HCEC 1CT (cell line): ENCODE results near the gene MBD1.
"Not testable (repeated sequence)": the region's sequence is repeated elsewhere in the genome, so short reads cannot be mapped to it uniquely, and the experiment has no call there.

Experiments used
- DNase-seq: peaks from one replicate; pipeline ENCODE4 v3.0.0-alpha.2; 2017

Gene MBD1, protein sequence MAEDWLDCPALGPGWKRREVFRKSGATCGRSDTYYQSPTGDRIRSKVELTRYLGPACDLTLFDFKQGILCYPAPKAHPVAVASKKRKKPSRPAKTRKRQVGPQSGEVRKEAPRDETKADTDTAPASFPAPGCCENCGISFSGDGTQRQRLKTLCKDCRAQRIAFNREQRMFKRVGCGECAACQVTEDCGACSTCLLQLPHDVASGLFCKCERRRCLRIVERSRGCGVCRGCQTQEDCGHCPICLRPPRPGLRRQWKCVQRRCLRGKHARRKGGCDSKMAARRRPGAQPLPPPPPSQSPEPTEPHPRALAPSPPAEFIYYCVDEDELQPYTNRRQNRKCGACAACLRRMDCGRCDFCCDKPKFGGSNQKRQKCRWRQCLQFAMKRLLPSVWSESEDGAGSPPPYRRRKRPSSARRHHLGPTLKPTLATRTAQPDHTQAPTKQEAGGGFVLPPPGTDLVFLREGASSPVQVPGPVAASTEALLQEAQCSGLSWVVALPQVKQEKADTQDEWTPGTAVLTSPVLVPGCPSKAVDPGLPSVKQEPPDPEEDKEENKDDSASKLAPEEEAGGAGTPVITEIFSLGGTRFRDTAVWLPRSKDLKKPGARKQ

DNA sequence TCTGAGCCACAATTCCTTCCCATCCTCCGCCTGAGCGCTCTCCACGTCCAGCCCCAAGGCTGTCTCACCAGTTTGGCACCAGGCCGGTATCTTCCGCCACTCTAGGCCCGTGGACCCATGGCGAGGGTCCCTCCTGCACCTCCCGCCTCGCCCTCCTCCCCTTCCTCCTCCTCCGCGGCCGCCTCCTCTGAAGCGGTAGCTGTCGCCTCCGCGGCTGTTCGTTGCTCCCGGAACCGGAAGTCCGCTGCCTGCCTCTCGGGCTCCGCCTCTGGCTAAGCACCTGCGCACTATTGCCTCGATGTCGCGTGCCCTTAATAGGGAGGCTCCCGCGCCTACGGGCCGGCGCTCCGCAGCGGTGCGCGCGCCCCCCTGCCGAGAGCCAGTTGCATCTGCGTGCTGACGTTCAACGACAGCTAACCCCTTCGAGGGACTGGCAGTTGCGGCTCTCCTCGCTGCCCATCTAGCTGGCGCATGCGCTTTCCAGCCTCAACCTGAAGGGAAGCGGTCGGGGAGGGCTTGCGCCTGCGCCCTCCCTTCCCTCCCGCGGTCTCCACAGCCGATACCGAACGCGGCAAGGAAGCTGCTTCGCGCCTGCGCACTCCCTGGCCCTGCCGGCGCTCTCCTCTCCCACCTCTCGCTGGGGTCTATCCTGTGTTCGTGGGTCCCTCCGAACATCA lies at the start of gene MBD1:
Gene MBD1 (minus strand): TSS at position 229 of the 677 bp plus-strand sequence. CDS start 1,531 bp downstream, outside the sequence.
- DNase-seq, result peak; percentile 97

DNA sequence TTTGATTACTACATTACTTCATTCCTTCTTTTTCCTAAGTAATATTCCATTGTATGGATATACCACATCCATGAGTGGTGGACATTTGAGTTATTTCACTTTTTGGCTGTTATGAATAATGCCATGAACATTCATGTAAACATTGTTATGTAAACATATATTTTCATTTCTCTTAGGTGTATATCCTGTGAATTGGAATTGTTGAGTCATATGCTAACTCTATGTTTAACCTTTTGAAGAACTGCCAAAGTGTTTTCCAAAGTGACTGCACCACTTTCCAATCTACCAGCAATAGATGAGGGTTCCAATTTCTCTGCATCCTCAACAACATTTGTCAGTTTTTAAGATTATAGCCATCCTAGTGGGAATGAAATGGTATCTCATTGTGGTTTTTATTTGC lies 48.9 kb upstream of the MBD1 start:
- no peak for DNase-seq

DNA sequence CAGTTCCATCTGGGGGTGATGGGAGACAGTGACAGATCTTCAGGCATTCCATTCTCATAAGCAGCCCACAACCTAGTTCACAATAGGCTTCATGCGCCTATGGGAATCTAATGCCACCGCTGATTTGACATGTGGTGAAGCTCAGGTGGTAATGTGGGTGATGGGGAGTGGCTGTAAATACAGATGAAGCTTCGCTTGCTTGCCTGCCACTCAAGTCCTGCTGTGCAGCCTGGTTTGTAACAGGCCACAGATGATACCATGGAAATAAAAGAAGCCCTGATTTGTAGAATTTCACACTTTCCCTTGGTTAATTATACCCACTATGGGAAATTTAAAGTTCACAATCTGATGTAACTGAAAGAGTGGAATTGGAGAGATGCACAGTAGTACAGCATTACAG lies 46.7 kb upstream of the MBD1 start:
- DNase-seq, result no peak

DNA sequence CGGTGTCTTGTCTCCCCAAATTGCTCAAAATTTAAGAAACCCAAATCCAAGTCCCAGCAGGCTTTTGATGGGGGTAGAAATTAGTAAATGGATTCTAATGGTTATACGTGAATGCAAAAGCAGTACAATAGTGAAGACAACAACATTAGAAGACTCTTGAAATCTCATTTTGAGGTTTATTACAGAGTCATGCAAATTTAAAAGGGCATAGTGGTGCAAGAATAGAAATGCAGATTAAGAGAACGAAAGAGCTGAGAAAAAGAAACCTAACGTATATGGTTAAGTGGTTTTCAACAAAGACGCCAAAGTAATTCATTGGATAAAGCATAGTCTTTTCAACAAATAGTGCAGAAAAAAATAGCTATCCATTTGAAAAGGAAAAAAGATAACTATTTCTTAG lies 39.4 kb upstream of the MBD1 start:
- DNase-seq, result no peak

DNA sequence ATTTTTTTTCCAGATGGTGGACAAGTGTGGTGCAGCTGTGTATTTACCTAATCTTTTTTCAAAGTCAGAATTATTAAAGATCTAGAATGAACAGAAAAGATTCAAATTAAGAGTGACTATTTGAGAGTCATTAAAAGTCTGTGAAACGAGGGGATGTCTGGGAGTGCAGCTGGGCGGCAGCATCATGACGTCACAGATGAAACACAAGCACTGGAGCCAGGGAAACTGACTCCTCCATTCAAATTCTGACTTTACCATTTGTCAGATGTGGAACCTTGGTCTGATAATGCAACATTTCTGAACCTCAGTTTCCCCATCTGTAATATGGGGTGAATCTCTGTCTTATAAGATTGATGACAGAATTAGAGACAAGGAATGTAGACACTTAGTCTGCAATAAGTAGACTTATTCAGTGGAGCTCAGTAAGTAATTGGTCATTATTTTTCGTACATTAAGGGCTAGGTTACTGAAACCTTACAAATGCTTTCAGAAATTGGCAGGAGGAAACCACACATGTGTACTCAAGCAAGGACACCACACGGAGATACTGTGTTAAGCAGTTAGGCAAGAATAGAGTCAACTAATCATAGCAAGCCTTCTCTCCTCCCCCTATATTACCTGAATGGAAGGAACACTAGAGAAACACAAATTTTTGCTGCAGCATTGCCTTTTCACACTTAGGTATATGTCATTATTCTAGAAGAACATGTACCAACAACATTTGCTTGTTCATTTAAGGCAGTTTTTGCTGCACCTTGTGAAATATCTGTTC lies 34.0 kb upstream of the MBD1 start:
- no peak for DNase-seq

DNA sequence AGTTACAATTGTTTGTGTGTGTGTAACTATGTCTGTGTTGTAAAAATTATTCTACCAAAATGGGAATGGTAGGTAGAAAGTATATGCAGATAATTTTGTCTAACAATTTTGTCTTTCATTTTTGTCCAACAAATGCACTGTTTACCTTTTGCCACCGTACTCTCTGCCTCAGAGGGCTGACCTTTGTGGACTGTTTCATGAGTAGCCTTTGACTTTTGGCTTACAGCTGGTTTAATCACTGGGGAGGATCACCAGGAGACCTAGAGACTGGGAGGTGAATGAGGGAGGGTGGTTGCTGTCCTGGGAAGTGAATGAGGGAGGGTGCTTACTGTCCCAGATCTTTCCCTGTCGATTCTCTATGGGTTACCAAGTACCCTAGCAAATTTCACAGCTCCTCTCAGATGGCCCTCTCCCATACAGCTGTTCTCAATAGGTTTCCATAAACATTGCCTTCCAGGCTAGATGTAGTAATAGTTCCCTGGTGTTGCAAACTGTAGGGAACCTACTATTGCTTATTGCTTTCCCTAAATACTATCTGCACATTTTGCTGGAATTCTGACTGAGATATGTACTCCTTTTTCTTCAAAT lies 32.6 kb upstream of the MBD1 start:
- no peak for DNase-seq

DNA sequence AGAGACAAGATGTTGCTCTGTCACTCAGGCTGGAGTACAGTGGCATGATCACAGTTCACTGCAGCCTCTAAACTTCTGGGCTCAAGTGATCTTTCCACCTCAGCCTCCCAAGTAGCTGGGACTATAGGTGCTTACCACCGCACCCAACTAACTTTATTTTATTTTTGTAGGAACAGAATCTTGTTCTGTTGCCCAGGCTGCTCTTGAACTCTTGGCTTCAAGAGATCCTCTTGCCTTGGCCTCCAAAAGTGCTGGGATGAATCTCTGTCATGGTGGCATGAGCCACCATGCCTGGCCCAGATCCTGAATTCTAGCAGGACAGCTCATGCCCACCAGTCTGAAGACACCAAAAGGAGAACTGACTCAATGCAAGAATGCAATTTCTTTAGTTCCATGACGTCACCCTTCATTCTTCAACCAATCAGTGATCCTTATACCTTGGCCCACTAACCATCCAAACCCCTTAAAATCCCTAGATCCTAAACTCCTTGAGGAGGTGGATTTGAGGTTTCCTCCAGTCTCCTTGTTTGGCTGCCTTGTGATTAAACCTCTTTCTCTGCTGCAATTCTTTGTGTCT lies 31.8 kb upstream of the MBD1 start:
- DNase-seq, result no peak

DNA sequence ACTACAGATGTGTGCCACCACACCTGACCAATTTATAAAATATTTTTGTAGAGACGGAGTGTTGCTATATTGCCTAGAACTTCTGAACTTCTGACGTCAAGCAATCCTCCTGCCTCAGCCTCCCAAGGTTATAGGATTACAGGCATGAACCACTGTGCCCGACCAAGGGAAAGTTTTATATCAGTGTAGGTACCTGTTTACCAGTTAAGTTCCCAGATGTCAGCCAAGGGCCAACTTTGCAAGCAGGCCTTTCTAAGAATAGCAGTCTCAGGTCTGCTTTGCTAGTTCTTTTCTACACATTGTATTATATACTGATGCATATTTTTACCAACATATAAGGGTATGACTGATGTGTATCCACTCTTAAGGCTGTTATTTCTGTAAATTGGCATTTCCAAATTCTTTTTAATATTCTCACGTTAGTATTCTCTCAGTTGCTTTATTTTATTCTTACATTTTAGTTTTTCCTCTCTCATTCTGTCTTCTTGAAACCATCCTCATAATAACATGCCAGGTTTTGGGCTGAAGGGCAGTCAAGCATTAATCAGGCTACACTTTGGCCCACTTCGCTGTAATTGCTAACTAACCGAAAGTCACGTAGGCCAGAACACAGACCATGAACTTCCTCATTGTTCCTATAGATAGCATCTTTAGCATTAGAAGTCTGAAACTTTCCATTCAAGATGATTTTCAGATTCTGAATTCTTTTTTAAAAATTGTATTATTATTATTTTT lies 31.1 kb upstream of the MBD1 start:
- DNase-seq, result no peak

DNA sequence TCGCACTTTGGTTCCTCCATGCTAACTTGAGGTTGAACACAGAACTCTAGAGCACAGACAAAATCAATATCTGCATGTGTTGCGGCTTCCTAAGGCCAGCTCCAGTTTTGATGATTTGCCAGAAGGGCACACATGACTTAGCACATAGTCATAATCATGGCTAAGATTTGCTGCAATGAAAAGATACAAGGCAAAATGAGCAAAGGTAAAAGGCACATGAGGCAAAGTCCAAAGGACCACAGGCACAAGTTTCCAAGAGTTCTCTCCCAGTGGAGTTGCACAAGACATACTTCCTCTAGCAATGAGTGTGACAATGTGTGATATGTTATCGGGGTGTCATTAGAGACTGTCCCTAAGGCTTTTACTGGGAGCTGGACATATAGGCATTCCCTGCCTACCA lies 30.3 kb upstream of the MBD1 start:
- no peak for DNase-seq

DNA sequence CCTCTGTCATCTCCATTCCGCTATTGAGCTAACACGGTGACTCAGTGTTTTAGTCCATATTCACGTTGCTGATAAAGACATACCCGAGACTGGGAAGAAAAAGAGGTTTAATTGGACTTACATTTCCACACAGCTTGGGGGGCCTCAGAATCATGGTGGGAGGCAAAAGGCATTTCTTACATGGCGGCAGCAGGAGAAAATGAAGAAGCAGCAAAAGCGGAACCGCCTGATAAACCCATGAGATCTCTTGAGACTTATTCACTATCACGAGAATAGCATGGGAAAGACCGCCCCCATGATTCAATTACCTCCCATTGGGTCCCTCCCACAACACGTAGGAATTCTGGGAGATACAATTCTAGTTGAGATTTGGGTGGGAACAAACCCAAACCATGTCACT lies 28.8 kb upstream of the MBD1 start:
- no peak for DNase-seq

DNA sequence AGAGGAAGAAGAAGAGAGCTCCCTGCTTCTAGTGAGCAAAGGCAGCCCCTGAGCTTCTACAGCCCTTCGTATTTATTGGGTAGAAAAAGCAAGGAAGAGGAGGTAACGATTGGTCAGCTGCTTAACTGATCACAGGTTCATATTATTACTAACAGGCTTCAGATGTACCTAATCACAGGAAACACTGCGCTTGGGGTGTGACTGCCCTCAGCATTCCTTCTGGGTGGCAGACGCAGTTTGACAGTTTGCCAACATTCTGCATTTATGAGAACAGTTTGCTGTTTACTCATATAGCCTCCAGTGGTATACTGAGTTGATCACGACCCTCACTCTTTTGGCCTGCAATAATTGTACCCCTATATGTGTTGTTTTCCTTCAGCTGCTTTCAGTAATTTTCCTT lies 27.5 kb upstream of the MBD1 start:
- DNase-seq, result not testable (repeated sequence)

DNA sequence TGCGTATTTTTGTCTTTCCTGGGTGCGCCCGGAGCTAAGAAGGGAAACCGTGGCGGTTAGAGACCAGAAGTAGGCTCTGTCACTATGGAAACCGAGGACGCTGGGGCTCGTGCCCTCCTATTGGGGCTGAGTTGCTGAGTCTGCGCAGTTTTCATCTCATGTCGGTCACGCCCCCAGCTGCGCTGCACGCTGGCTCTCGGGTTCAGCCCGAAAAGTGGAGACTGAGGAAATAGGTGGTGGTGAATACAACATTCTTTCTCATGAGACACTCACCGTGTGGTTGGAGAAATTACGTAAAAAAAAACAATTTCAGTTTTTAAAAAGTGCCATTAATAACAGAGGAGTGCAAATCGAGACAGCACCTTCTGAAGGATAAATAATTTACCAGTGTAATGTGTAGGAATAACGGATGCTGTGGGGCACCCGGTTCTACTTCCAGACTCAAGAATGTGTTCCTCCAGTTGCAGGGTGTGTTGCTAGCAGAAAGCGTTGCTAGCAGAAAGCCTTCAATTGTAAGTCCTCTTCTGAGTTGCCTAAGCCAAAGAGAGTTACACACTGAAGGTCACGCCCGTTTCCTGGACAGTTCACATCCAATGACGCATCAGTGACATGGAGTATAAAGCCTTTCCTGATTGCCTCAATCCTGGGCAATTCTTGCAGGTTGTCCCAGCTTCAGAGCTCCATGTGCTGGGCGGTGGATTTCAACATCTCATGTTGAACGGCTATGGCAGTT lies 26.6 kb upstream of the MBD1 start:
- DNase-seq, result peak; percentile 91

DNA sequence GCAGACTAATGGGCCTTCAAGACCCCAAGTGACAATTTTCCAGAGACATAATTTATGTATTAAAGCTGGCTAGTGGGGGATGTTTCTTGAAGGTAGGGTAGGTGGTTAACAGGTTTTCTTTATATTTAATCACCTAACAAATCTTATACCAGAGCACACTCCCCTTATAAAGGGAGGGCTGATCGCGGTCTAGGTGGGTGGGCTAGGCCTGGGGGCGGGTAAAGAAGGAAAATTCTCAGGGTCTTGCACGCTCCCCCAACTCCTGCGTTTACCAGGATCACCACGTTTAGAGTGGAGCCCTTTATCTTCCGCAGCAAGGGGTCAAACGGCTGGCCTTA lies 26.0 kb upstream of the MBD1 start:
- no peak for DNase-seq

DNA sequence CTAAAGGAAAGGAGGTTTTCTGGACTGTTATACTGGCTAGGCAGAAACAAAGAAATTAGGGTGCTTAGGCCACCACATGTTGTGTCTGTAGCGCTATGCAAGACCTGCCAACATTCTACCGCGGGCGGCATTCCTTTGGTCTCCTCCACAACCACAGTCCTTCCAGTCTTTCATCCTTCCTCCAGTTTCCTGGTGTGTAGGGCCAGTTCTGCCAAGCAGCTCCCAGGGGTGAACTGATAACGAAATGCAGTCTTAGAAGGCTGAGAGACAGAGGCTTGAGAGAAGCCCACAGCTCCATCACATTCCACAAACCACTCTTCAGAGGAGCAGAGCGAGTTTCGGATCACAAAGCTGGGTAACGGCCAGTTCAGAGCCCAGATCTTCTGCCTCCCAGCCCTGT lies 25.6 kb upstream of the MBD1 start:
- DNase-seq, result no peak

DNA sequence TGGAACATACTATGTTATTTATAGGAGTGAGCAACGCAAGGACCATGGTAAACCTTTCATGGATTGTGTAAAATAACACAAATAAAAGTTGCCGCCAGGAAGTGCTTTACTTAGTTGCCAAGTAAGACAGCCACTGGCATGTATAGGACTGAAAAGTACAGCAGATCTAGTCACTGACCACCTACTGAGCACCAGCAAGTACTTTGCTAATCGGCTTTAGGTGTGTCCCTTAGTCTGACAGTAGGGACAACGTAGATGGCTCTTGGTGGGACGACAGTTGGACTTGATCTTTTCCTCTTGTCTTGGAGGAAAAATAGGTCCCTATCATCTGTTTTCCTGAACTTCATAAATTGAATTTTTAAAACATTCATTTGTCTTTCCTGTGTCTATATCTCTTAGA lies 19.8 kb upstream of the MBD1 start:
- DNase-seq, result no peak

DNA sequence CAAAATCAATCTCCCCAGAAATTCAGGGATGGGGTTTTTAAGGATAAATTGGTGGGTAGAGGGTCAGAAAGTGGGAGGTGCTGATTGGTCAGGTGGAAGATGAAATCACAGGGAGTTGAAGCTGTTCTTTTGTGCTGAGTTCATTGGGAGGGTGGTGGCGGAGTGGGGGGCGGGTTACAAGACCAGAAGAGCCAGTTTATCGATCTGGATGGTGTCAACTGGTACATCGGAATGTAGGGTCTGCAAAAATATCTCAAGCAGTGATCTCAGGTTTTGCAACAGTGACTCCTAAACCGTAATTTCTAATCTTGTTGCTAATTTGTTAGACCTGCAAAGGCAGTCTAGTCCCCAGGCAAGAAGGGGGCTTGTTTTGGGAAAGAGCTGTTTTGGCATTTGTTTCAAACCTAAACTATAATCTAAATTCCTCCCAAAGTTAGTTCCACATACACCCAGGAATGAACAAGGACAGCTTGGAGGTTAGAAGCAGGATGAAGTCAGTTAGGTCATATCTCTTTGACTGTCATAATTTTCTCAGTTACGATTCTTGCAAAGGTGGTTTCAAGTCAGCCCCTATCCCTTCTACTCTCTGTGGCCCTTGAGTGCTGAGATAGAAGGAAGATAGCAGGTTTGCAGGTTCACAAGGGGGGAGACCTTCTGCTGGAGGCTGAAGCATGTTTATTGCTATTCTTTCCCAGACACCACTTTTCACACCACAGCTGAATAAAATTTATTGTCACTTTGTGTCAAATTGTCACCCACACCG lies 18.5 kb upstream of the MBD1 start:
- DNase-seq, result no peak

DNA sequence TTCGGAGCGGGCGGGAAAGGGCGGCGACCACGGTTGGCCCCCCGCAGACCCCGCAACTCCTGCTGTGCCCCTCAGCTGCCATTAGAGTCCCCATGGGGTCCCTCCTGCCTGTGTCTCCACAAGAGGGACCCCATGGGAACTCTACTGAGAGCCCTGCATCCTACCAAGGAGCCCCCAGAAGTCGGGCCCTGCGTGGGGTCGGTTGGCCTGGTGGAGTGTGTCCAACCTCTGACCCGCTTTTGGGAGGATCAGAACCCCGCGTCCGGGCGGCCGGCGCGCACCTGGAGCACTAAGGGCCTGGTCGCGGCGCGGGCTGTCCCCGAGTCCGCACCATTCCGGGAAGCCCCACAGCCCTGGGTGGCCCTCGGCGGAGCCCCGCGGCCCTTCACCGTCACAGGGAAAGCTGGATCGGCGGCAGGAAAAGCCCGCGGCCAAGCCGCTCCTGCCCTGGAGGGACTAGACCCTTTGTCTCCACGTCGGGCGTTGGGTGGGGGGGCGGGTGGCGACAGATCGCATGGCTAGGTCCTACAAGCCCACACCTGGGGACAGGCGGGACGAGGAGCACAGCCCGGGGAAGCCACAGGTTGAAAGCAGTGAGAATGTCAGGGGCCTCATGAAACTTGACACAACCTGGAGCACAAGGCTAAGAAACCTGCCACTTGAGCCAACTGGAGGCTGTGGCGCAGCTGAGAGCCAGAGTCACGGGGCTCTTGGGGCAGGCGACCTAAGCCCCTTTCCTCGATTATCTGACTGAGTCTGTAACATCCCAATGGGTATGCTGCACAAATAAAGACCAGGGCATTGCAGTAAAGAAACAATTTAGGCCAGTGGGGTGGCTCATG lies 17.3 kb upstream of the MBD1 start:
- DNase-seq, result no peak

DNA sequence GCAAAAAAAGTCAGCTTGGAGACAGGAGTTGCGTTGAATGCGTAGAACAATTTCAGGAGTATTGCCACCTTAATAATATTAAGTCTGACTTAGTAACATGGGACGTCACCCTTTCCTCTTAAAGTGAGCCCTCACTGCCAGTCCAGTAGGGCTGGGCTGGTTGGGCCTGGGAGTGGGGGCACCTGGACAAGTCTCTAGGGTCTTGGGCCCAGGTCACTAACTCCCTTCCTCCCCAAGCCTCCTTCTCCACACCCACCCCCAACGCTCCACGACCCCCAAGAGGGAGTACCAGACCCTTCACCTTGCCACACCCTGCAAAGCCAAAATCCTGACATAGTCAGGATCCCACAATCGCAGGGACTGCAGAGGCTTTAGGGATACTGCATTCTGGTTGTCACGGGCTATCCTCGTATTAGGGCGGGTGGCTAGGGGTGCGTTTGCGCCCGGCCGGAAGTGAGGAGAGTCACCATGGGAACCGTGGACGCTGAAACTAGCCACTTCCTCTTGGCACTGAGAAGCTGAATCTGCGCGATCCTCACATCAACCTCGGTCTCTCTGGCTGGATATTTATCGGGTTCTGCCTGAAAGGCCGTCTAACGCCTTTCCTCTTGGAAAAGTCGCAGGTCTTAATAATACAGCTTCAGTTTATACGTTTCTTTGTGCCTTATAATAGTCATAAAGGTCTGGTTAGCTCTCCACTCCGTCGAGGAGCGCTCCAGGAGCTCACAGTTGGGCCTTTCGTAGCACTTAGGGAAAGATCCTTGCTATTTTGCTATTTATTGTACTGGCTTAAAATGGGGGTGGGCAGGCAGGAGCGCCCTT lies 16.5 kb upstream of the MBD1 start:
- DNase-seq, result peak; percentile 49

DNA sequence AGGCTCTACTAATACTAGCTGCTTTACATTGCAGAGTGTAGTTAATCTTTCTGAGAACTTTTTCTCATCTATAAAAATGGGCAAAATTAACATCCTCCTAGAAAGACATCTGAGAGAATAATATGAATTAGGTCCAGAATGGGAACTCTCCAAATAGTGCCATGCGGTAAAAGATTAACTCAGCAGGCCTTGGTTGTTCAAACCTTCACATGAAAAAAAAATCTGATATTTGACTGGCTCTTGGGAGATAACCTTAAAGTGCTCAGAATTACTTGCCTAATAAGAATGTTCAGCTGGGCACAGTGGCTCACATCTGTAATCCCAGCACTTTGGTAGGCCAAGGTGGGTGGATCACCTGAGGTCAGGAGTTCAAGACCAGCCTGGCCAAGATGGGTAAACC lies 11.7 kb upstream of the MBD1 start:
- DNase-seq, result no peak
